Measurements from ENCODE around the gene ACOT2.

The ACOT2 gene

GRCh38 chr14:73620268-73620667, 51.3 kb downstream of the ACOT2 start:
- no peak for DNase-seq

GRCh38 chr14:73623504-73624054, 54.6 kb downstream of the ACOT2 start:
- no peak for DNase-seq
